ENCODE measurements around the gene MTRF1L. TPM values are rescaled to one million over a fixed set of nuclear protein-coding genes. Genes with fewer than 3 reads are reported as not detected.

MTRF1L gene
- 20.2 and 29.4 TPM in 2 replicates for total RNA-seq

GRCh38 chr6:153002613-153003365 lies at the start of gene MTRF1L:
Gene MTRF1L (minus strand): TSS chr6:153002709. CDS start chr6:153002685, 24 bp downstream.
- peak; percentile 91 for DNase-seq (ENCODE audit: extremely low read depth, low read depth, low spot score)

- no peak for DNase-seq (ENCODE audit: extremely low read depth, low read depth, low spot score)
Observed at GRCh38 chr6:153051801-153052200, 49.3 kb upstream of the MTRF1L start.

GRCh38 chr6:153048631-153049030 lies 46.1 kb upstream of the MTRF1L start:
- no peak for DNase-seq (ENCODE audit: extremely low read depth, low read depth, low spot score)

- DNase-seq (ENCODE audit: extremely low read depth, low read depth, low spot score) = no peak
Observed at GRCh38 chr6:153047386-153047785, 44.9 kb upstream of the MTRF1L start.

- no peak for DNase-seq (ENCODE audit: extremely low read depth, low read depth, low spot score)
Observed at GRCh38 chr6:153045271-153045670, 42.8 kb upstream of the MTRF1L start.

GRCh38 chr6:153044295-153044694 lies 41.8 kb upstream of the MTRF1L start:
- no peak for DNase-seq (ENCODE audit: extremely low read depth, low read depth, low spot score)

GRCh38 chr6:153043719-153044118 lies 41.2 kb upstream of the MTRF1L start:
- DNase-seq (ENCODE audit: extremely low read depth, low read depth, low spot score) = no peak

- DNase-seq (ENCODE audit: extremely low read depth, low read depth, low spot score) = no peak
Observed at GRCh38 chr6:153038378-153039057, 36.0 kb upstream of the MTRF1L start.

- DNase-seq (ENCODE audit: extremely low read depth, low read depth, low spot score) = no peak
Observed at GRCh38 chr6:153034139-153034538, 31.6 kb upstream of the MTRF1L start.

GRCh38 chr6:153032255-153032882 lies 29.9 kb upstream of the MTRF1L start:
- DNase-seq (ENCODE audit: extremely low read depth, low read depth, low spot score) = peak; percentile 61

GRCh38 chr6:153031335-153031955 lies 28.9 kb upstream of the MTRF1L start:
- DNase-seq (ENCODE audit: extremely low read depth, low read depth, low spot score) = no peak

GRCh38 chr6:153028963-153029362 lies 26.5 kb upstream of the MTRF1L start:
- DNase-seq (ENCODE audit: extremely low read depth, low read depth, low spot score) = no peak

- DNase-seq (ENCODE audit: extremely low read depth, low read depth, low spot score) = no peak
Observed at GRCh38 chr6:153028286-153028685, 25.8 kb upstream of the MTRF1L start.

GRCh38 chr6:153027480-153027879 lies 25.0 kb upstream of the MTRF1L start:
- no peak for DNase-seq (ENCODE audit: extremely low read depth, low read depth, low spot score)

GRCh38 chr6:153024709-153025017 lies 22.2 kb upstream of the MTRF1L start:
- DNase-seq (ENCODE audit: extremely low read depth, low read depth, low spot score) = no peak

GRCh38 chr6:153023977-153024708 lies 21.6 kb upstream of the MTRF1L start:
- DNase-seq (ENCODE audit: extremely low read depth, low read depth, low spot score) = peak; percentile 51

GRCh38 chr6:153018355-153018754 lies 15.8 kb upstream of the MTRF1L start:
- DNase-seq (ENCODE audit: extremely low read depth, low read depth, low spot score) = no peak

GRCh38 chr6:153016846-153017245 lies 14.3 kb upstream of the MTRF1L start:
- no peak for DNase-seq (ENCODE audit: extremely low read depth, low read depth, low spot score)

GRCh38 chr6:153015094-153015640 lies 12.7 kb upstream of the MTRF1L start:
- no peak for DNase-seq (ENCODE audit: extremely low read depth, low read depth, low spot score)

GRCh38 chr6:153013438-153013837 lies 10.9 kb upstream of the MTRF1L start:
- DNase-seq (ENCODE audit: extremely low read depth, low read depth, low spot score) = no peak

GRCh38 chr6:153012856-153013255 lies 10.3 kb upstream of the MTRF1L start:
- no peak for DNase-seq (ENCODE audit: extremely low read depth, low read depth, low spot score)
